Inferior parietal cortex (tissue), 1 donor: ENCODE results near the gene KCNF1.
A peak's percentile ranks its signal among the peaks of the same experiment; 100 is the strongest.

Experiments
- DNase-seq: peaks from one replicate; pipeline ENCODE4 v3.0.0-alpha.2; 2016; ENCODE audit errors: extremely low spot score

The KCNF1 gene

GRCh38 chr2:10880586-10881321 is 31.0 kb upstream of the KCNF1 start:
- no peak for DNase-seq

- DNase-seq: no peak
Observed at GRCh38 chr2:10882568-10882967, 29.2 kb upstream of the KCNF1 start.

- no peak for DNase-seq
Observed at GRCh38 chr2:10883066-10883465, 28.7 kb upstream of the KCNF1 start.

GRCh38 chr2:10883801-10884478 is 27.8 kb upstream of the KCNF1 start:
- peak; percentile 36 for DNase-seq

- DNase-seq: no peak
Observed at GRCh38 chr2:10884574-10884975, 27.2 kb upstream of the KCNF1 start.

GRCh38 chr2:10885094-10885860 is 26.5 kb upstream of the KCNF1 start:
- DNase-seq: no peak

- no peak for DNase-seq
Observed at GRCh38 chr2:10887476-10887875, 24.3 kb upstream of the KCNF1 start.

- no peak for DNase-seq
Observed at GRCh38 chr2:10889651-10890215, 22.0 kb upstream of the KCNF1 start.

GRCh38 chr2:10890706-10891270 is 20.9 kb upstream of the KCNF1 start:
- DNase-seq: no peak

- no peak for DNase-seq
Observed at GRCh38 chr2:10891390-10891789, 20.3 kb upstream of the KCNF1 start.

GRCh38 chr2:10891848-10892247 is 19.9 kb upstream of the KCNF1 start:
- no peak for DNase-seq

- DNase-seq: no peak
Observed at GRCh38 chr2:10892316-10892715, 19.4 kb upstream of the KCNF1 start.

GRCh38 chr2:10892796-10893350 is 18.9 kb upstream of the KCNF1 start:
- DNase-seq: no peak

- no peak for DNase-seq
Observed at GRCh38 chr2:10894264-10894935, 17.3 kb upstream of the KCNF1 start.

- DNase-seq: no peak
Observed at GRCh38 chr2:10895231-10895630, 16.5 kb upstream of the KCNF1 start.

GRCh38 chr2:10897956-10898355 is 13.8 kb upstream of the KCNF1 start:
- no peak for DNase-seq

- no peak for DNase-seq
Observed at GRCh38 chr2:10900216-10901109, 11.3 kb upstream of the KCNF1 start.

- no peak for DNase-seq
Observed at GRCh38 chr2:10901160-10901939, 10.4 kb upstream of the KCNF1 start.

GRCh38 chr2:10903861-10904210 is 7.9 kb upstream of the KCNF1 start:
- DNase-seq: no peak
